Suprapubic skin (tissue), 3 donors: ENCODE measurements around the gene MTF2.

Source experiments
- EP300 ChIP-seq: sonication (generic); formaldehyde crosslinking; IDR thresholded peaks from one replicate; pipeline ENCODE4 v1.6.1; 2017; ENCODE audit warnings: antibody characterized with exemption
- TF ChIP-seq, protein P1 (sequence below), 2 donors: fragments of 200-600 bp in 1 of 2; fragments of 450-650 bp in 1 of 2; sonication (generic) in 1 of 2; IDR thresholded peaks; one replicate each; pipeline ENCODE4 v1.5.1; 2016 to 2019; ENCODE audit warnings: antibody characterized with exemption in 2 of 2, mild to moderate bottlenecking in 1 of 2, moderate library complexity in 1 of 2

DNA sequence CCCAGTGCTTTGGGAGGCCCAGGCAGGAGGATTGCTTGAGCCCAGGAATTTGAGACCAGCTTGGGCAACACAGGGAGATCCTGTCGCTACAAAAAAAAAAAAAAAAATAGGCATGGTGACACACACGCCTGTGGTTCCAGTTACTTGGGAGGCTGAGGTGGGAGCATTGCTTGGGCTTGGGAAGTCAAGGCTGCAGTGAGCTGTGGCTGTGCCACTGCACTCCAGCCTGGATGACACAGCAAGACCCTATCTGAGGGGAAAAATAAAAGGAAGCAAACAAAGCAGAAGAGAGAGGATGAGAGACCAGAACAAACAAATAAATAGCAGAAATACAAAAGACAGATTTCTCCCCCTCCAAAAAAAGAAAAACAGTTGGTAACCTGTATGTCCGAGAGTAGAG, 34.0 kb downstream of the MTF2 start:
- TF ChIP-seq EP300 = no peak
- TF ChIP-seq, protein P1, sequence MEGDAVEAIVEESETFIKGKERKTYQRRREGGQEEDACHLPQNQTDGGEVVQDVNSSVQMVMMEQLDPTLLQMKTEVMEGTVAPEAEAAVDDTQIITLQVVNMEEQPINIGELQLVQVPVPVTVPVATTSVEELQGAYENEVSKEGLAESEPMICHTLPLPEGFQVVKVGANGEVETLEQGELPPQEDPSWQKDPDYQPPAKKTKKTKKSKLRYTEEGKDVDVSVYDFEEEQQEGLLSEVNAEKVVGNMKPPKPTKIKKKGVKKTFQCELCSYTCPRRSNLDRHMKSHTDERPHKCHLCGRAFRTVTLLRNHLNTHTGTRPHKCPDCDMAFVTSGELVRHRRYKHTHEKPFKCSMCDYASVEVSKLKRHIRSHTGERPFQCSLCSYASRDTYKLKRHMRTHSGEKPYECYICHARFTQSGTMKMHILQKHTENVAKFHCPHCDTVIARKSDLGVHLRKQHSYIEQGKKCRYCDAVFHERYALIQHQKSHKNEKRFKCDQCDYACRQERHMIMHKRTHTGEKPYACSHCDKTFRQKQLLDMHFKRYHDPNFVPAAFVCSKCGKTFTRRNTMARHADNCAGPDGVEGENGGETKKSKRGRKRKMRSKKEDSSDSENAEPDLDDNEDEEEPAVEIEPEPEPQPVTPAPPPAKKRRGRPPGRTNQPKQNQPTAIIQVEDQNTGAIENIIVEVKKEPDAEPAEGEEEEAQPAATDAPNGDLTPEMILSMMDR (IDR thresholded peaks at IDR 0.05) = no peak
